HG03460 (cell line): ENCODE results near the gene STIM1.
A peak's percentile ranks its signal among the peaks of the same experiment; 100 is the strongest.
"Not testable (repeated sequence)": the region's sequence is repeated elsewhere in the genome, so short reads cannot be mapped to it uniquely, and the experiment has no call there.

Experiments used
- ATAC-seq: cut with Tn5 transposase; IDR thresholded peaks from one replicate; pipeline ENCODE4 v1.9.1; 2021; ENCODE audit not compliant: unreplicated experiment

STIM1 gene

DNA sequence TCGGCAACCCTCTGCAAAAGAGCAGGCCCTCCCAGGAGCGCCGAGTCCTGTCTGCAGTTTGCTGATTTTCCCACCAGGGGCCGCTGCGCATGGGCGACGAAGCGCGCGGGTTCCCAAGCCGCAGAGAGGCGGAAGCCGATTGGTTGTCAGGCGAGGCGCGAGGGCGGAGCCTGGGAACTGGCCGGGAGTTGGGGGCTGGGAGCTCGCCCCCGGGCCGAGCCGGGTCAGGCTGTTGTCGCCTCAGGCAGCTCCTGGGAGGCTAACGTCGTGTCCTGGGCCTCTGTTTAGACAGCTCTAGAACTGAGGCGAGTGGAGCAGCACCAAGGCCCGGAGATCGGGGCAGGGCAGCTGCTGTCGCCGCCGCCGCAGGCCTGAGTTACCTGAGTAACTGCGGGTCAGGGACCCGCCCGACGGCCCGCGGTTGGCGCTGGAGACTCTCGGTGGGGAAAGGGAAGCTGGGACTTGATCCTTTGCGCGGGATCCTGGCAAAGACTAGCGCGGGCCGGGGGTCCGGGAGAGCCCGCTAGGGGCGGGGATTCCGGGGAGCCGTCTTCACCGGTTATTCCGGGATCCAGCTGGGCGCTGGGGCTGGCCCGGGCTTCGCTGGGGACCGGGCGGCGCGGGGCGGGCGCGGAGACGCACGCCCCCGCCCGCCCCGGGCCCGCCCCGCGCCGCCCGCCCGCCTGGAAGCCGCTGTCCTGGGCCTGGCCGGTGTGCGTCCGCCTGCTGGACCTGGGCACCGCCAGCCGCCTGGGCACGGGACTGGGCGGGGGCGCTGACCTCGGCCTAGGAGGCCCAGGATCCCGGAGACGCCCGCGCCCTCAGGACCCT, at the start of gene STIM1:
Gene STIM1, plus strand, starts transcription at position 688 of the 831 bp plus-strand sequence. CDS start 607 bp downstream, outside the sequence.
- peak; percentile 63 for ATAC-seq

DNA sequence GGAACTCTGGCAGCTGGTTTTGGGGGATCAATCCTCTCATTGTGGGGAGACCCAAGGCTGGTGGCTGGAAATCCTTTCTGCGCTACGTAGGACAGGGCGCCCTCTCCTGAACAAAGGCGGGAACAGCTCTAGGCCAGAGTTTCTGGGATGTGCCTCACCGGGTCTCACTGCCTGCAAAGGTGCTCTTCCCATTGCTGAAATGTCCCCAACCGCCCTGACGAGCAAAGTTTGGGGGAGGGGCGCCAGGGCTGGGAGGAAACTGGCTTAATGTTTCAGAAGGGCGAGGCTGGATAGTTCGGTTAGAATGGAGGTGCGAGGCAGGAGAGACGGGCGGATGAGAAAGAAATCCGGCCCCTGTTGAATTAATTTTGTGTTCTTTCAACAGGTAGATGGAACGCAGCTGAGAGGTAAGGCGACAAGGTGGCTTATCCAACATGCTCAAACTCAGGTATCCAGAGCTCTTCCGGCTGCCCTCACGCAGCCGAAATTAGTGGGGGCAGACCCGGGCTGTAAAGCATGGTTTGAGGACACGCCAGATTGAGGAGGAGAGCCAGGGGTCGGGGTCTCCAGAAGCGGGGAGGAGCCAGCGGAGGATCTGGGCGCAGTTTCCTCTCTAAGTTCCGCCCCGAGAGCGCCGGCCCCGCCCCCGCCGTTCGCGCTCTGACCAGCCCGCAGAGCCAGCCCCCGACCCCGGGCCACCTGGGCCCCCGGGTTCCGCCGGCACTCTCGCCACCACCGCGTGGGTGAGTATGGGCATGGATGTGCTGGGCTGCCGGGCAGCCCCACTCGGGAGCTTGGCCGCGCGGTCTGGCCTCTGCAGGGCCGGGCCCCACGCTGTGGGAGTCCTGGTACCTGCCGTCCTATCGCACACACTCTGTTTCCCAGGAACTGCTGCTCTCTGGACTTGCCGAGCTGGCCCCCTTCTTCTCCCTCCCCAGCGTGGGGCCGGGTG, 47.3 kb upstream of the STIM1 start, which contains the start of gene PGAP2:
Gene PGAP2, plus strand, starts transcription at position 652 of the 952 bp plus-strand sequence. CDS start 2,700 bp downstream, outside the sequence.
- peak; percentile 68 for ATAC-seq

DNA sequence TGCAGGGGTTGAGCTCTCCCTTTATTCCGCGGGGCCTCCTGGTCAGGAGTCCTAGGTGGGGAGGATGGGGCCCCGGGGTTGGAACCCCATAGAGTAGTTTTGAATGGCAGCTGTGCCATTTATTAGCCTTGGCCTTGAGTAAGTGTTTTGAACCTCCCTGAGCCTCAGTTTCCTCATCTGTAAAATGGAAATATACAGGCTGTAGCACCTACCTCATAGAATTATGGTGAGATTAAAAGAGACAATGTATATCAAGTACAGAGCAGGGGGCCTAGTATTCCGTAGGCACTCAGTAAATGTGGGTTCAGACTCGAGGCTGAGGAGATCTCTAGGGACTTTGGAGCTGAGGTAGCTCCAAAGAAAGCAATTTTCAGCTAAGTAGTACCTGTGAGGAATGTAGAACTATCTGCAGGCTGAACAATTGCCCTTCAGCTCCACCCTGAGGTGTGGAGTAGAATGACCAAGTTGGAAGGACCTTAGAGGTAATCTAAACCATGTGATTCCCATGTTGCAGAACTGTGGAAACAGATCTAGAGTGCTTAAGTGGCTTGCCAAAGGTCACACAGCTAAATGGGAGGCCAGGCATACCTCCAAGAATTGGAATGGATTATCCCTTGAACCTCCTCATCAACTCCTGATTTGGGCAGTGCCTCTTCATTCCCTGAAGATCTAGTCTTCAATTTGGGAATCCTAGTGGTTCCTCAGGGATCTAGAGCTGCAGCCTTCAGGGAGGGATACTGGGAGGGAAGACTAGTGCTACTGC, 46.4 kb upstream of the STIM1 start:
- peak; percentile 78 for ATAC-seq

DNA sequence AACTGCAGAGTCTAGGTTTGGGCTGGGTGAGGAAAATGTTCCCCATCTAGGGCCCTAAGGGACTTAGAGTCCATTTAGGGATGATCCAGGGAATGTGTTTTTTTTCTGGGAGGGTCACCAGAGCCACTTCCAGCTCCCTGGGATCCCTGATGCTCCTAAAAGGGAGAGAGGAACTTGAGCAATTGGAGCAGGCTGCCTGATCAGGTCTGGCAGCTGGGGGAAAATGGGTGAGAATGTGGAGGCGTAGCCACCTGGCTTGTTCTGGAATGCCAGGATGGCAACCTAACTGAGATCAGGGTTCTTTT, 45.9 kb upstream of the STIM1 start:
- no peak for ATAC-seq

DNA sequence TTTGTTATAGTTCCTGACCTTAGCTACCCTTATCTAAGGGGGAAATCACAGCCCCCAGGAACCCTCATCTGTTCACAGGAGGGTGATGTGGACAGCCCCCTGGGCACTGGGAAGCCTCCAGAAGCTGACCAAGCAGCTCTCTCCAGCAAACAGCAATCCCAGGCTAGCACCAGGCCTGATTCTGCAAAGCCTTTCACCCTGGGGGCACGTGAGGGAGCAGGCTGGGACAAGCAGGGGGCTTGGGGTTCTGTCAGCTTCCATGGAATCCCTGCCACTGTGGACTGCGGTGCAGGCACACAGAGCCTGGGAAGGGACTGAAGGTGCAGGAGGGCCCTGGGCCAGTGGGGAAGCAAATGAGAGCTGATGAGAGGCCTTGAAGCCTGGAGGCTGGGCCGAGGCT, 45.0 kb upstream of the STIM1 start:
- no peak for ATAC-seq

DNA sequence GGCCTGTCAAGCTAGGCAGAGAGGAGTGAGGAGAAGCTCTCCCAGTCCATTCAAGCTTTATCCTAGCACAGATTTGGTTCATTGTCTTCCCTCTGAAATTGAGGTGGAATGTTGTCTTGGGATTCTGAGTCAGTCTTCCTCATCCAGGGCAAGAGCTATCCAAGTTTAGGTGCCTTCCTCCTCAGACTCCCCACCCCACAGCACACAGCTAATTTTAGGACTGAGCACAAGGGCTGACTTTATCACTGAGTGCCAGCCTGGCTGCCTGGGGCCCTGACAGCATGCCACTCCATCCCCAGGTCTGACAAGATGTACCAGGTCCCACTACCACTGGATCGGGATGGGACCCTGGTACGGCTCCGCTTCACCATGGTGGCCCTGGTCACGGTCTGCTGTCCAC, 44.5 kb upstream of the STIM1 start:
- ATAC-seq: no peak

DNA sequence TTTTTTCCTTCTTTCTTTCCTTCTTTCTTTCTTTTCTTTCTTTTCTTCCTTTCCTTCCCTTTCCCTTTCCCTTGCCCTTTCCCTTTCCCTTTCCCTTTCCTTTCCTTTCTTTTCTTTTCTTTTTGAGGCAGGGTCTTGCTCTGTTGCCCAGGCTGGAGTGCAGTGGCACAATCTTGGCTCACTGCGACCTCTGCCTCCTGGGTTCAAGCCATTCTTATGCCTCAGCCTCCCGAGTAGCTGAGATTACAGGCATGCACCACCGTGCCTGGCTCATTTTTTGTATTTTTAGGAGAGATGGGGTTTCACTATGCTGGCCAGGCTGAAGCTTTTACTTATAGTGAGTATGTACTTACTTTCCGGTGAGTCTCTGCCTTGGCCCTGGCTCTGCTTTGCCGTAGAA, 40.6 kb upstream of the STIM1 start:
- ATAC-seq: not testable (repeated sequence)

DNA sequence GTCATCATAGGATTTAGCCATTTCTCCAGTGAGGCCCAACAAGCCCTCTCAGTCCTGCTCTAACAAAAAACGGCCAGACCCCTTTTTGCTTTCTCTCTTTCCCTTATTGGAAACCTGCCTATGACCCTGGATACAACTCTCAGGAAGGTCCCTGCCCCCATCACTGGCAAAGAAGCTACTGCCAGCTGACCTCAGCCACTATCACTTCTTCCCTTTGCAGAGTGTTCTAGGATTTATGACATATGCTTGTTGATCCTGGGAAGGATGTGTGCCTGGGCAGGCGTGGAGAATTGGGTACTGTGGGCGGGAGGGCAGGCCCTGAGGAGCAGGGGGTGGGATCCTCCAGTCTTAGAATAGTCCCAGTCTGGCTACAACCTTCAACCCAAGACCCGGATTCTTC, 39.6 kb upstream of the STIM1 start:
- ATAC-seq: no peak

DNA sequence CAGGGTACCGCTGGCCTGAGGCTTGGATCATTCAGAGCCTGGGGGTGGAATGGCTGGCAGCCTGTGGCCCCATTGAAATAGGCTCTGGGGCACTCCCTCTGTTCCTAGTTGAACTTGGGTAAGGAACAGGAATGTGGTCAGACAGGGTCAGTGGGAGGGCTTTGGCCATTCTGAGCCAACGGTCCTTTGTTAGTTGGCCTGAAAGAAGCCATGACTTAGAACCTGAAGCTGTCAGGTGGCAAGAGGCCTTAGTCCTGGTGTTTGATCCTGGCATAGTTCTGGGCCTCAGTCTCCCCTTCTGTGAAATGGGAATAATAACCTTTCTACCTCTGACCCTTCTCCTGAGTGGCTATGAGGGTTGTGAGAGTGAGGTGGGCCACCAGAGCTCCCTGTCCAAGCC, 38.8 kb upstream of the STIM1 start:
- ATAC-seq: no peak

DNA sequence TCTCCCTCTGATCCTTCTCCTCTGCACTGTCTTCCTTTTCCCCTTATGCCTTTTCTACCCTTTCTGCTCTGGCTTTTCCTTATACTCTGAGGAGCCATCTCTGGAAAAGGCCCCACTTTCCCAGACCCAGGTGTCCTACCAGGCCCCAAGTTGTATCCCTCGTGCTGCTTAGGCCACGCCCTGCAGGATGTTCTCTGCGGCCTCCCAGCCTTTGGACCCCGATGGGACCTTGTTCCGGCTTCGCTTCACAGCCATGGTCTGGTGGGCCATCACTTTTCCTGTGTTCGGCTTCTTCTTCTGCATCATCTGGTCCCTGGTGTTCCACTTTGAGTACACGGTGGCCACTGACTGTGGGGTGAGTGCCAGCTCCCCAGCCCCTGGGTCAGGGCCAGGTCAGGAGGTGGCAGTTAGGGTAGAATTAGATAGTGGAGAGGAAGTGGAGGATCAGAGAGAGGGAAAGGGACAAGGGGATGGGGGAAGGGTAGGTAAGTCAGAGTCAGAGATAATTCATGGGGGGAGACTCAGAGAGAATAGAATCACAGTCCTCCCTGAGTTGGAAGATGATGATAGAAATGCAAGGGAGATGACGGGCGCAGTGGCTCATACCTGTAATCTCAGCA, 38.2 kb upstream of the STIM1 start:
- no peak for ATAC-seq

DNA sequence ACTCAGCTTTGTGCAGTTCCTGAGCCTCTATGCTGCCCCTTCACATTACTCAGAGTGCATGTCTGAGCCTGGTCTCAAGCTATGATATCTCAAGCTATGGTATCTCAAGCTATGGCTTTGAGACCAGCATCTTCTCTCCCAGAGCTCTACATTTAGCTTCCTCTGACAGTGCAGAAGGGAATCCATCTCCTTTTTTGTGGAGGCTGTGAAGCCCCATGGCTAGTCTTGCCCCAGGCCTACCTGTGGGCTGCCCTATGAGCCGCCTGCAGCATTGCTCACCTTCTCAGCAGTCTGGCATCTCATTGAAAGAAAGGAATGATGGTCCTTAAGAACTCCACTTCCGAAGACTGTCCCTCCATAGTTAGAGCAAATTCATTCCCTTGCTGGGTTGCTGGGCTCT, 34.5 kb upstream of the STIM1 start:
- no peak for ATAC-seq

DNA sequence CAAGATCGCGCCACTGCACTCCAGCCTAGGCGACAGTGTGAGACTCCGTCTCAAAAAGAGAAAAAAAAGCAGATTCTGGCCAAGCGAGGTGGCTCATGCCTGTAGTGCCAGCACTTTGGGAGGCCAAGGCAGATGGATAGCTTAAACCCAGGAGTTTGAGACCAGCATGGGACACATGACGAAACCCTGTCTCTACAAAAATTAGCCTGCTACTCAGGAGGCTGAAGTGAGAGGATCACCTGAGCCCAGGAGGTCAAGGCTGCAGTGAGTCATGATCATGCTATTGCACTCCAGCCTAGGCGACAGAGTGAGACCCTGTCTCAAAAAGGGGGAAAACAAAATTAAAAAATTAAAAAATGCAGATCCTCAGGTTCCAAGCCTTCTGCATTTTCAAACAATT, 33.2 kb upstream of the STIM1 start:
- ATAC-seq: no peak

DNA sequence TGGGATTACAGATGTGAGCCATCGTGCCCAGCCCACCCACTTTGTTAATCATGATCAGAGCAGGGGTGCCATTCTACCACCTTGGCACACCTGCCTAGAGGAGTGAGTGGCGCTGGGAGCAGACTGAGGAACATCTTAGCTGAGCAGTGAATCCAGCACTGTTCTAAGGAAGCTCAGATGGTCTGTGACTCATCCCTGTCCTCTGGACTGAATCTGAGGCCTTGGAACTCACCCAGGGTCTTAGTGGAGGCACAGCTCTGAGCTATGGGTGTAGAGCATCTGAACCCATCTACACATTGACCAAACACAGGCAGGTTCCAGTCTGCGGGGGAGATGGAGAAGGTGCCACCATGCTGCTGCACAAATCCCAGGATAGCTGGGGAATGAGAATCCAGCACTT, 32.2 kb upstream of the STIM1 start:
- no peak for ATAC-seq

DNA sequence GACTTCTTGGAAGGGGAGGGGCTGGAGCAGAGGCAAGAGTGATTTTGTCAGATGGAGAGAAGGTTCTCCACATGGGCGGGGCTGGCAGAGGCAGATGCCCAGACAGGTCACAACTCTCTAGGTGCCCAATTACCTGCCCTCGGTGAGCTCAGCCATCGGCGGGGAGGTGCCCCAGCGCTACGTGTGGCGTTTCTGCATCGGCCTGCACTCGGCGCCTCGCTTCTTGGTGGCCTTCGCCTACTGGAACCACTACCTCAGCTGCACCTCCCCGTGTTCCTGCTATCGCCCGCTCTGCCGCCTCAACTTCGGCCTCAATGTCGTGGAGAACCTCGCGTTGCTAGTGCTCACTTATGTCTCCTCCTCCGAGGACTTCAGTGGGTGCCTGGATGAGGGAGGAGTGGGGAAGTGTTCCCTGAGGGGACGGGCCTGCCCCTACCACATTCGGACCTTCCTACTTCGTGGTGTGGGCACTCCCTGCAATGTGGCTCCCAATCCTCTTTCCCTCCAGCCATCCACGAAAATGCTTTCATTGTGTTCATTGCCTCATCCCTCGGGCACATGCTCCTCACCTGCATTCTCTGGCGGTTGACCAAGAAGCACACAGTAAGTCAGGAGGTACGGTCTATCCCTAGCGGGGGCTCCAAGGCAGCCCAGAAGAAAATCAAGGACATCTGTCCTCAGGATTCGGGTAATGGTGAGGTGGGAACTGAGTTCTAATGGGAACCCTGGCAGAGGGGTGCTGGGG, 31.5 kb upstream of the STIM1 start:
- ATAC-seq: no peak

DNA sequence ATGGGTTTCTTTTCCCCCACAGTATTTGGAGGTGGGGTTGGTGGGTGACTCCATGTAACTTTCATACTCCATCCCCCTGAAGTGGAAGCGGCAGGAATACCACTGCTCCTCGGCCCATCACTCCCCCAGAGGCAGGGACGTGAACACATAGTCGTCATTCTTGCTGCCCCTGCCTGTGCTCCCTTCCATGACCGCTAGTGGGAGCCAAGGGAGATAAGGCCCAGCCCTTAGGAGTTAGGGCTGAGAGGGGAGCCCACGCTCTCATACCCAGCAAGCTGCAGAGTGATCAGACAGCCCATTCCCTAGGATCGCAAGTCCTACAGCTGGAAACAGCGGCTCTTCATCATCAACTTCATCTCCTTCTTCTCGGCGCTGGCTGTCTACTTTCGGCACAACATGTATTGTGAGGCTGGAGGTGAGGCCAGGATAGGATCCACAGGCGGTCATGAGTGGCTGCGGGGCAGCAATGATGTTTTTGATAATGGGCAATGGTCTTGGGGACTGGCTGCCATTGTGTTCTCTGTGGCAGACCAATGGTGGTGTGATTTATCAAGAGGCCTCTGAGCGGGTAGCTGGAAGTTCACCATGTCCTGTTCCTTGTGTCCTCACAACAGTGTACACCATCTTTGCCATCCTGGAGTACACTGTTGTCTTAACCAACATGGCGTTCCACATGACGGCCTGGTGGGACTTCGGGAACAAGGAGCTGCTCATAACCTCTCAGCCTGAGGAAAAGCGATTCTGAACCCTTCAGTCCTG, 30.6 kb upstream of the STIM1 start:
- peak; percentile 79 for ATAC-seq

DNA sequence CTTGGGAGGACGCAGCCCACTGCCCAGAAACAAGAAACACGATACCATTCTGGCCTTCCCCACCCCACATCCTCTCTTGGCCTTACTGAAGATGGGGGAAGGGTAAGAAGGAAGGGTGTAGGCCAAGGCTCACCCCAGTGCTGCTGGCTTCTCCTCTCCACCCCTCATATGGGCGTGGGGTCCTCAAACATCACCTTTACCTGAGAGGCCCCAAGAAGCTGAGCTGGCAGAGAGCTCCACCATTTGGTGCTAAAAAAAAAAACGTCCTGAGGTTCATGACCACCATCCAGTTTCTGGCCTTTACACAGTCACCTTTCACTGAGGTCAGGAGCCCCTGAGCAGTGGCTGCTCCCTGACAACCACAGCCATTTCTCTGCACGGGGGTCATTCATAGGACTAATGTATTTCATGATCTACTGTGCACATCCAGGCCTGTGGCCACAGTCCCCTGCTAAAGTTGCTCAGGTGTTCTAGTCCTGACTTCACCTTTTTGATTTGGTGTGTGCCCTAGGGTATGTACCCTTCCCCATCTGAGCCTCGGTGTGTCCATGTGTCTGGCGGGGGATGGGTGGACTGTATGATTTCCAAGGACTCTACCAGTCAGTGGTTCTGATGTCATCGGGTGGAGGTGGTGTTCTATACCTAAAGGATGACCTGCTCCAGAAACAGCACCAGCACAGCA, 29.9 kb upstream of the STIM1 start:
- no peak for ATAC-seq

DNA sequence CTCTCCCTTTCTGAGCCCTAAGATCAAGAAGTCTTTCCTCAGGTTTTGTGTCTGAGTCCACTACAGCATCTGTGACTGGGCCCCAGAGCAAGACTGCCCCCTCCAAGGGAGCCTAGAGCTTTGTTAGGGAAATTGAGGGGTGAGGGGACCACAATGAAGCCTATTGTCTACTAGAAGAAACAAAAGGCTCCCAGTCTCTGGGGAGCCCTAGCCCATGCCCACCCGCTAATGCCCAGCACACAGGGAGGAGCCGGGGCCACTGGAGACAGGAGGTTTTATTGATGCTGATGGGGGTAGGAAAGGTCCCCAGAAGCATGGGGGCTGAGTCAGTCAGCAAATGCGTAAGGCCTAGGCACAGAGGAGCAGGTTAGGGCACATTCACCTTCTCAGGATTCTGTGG, 28.7 kb upstream of the STIM1 start:
- ATAC-seq: no peak

DNA sequence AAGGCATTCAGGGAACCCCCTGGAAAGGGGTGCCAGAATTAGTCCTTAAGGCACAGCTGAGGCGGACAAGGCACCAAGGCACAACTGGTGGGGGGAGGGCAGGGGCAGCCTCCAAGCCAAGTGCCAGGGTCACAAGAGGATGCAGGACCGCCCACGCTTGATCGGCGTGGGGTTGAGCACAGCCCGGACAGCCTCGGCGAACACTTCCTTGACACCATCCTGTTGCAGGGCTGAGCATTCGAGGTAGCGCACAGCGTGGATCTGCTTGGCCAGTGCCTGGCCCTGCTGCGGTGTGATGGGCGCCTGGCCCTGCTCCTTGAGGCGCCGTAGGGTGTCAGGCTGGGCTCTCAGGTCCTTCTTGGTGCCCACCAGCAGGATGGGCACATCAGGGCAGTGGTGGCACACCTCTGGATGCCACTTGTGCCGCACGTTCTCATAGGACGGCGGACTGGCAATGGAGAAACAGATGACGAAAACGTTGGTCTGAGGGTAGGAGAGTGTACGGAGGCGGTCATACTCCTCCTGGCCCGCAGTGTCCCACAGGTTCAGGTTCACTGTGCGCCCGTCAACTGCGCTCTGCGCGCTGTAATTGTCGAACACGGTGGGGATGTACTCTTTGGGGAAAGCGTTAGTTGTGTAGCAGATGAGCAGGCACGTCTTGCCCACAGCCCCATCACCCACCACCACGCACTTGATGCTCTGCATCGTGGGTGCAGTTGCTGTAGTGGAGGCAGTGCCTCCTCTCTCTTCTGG, 27.9 kb upstream of the STIM1 start:
- ATAC-seq: no peak
